ENCODE measurements around the gene PHLPP1.

Gene PHLPP1

DNA sequence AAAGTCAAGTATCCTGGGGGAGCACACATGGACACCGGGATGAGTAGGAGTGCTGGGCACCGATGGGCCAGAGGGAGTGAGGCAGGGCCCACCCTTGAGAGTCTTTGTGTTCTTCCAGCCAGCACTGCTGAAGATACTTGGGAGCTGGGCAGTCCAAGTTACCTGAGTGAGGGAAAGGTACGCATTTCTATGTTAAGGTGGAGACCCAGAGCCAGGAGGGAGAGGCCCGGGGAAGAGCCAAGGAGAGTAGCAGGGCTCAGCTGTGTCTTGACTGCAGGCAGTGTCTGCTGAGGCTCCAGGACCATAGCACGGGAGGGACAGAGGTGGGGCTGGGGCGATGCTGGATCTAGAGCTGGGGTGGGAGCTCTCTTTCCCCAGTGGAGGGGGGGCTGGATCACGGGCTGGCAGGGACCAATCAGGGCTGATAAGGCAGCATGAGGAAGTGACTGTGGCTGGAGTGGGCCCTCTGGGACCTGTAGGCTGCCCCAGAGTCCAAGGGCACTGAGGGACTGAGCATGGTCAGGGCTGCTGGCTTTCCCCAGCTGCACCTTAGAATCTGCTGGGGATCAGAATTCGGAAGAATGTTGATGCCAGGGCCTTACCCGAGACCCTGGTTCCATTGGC lies 289.2 kb downstream of the PHLPP1 start:
- H3K4me1 ChIP-seq (ENCODE audit: low read depth, poor library complexity, severe bottlenecking): no peaks in the 10 kb centered on the region
- no peak overlapping the region for H3K4me3 ChIP-seq (IDR thresholded peaks at IDR 0.05; ENCODE audit: insufficient read depth, low read depth, low read length)
- no peaks in the 10 kb centered on the region for H3K27me3 ChIP-seq (ENCODE audit: insufficient read depth, low read depth)
- H3K4me2 ChIP-seq: no peak overlapping the region
- H3K36me3 ChIP-seq (ENCODE audit: insufficient read depth): no peaks in the 10 kb centered on the region
- H3K27ac ChIP-seq: no peak overlapping the region
- TF ChIP-seq, protein P1, sequence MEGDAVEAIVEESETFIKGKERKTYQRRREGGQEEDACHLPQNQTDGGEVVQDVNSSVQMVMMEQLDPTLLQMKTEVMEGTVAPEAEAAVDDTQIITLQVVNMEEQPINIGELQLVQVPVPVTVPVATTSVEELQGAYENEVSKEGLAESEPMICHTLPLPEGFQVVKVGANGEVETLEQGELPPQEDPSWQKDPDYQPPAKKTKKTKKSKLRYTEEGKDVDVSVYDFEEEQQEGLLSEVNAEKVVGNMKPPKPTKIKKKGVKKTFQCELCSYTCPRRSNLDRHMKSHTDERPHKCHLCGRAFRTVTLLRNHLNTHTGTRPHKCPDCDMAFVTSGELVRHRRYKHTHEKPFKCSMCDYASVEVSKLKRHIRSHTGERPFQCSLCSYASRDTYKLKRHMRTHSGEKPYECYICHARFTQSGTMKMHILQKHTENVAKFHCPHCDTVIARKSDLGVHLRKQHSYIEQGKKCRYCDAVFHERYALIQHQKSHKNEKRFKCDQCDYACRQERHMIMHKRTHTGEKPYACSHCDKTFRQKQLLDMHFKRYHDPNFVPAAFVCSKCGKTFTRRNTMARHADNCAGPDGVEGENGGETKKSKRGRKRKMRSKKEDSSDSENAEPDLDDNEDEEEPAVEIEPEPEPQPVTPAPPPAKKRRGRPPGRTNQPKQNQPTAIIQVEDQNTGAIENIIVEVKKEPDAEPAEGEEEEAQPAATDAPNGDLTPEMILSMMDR (conservative IDR thresholded peaks at IDR 0.05; ENCODE audit: low read depth, low read length): no peak
- H4K20me1 ChIP-seq (ENCODE audit: insufficient read depth): no peaks in the 10 kb centered on the region
- no peak overlapping the region for H3K9ac ChIP-seq
- H3K79me2 ChIP-seq (ENCODE audit: insufficient read depth, low read depth): no peaks in the 10 kb centered on the region
- no peak overlapping the region for H2AFZ ChIP-seq (ENCODE audit: low read depth)

DNA sequence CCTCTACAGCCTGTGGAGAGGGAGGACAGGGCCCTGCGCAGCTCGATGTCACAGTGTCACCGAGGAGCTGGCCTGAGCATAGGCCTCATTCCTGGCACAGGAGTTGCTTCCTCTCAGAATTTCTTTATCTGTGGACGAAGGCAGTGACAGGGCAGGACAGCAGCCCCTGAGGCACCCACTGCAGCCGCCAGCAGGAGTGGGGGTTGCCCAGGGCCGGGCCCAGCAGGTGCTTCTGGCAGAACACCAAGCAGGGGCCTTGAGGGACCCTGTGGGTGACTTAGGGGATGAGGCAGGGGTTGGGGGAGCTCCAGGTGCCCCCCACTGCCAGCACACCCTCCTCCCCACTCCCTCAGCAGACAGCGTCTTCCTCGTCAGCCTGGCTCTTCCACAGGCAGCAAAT lies 290.0 kb downstream of the PHLPP1 start:
- Histone ChIP-seq H3K79me2 (ENCODE audit: insufficient read depth, low read depth) (no peaks in the 10 kb centered on the region), H3K4me2 (no peak overlapping the region), H3K36me3 (ENCODE audit: insufficient read depth) (no peaks in the 10 kb centered on the region), H2AFZ (ENCODE audit: low read depth) (no peak overlapping the region), H4K20me1 (ENCODE audit: insufficient read depth) (no peaks in the 10 kb centered on the region), H3K27ac (no peak overlapping the region), H3K27me3 (ENCODE audit: insufficient read depth, low read depth) (no peaks in the 10 kb centered on the region), H3K4me3 (IDR thresholded peaks at IDR 0.05; ENCODE audit: insufficient read depth, low read depth, low read length) (no peak overlapping the region), H3K9ac (no peak overlapping the region), H3K4me1 (ENCODE audit: low read depth, poor library complexity, severe bottlenecking) (no peaks in the 10 kb centered on the region)
- TF ChIP-seq, protein P1 (conservative IDR thresholded peaks at IDR 0.05; ENCODE audit: low read depth, low read length): no peak

GRCh38 chr18:63007231-63007630 lies 291.9 kb downstream of the PHLPP1 start:
- Histone ChIP-seq H3K4me1 (ENCODE audit: low read depth, poor library complexity, severe bottlenecking) (no peaks in the 10 kb centered on the region), H3K4me2 (no peak overlapping the region), H3K79me2 (ENCODE audit: insufficient read depth, low read depth) (no peaks in the 10 kb centered on the region), H3K9ac (no peak overlapping the region), H2AFZ (ENCODE audit: low read depth) (no peak overlapping the region), H3K27me3 (ENCODE audit: insufficient read depth, low read depth) (no peaks in the 10 kb centered on the region), H3K4me3 (IDR thresholded peaks at IDR 0.05; ENCODE audit: insufficient read depth, low read depth, low read length) (no peak overlapping the region), H4K20me1 (ENCODE audit: insufficient read depth) (no peaks in the 10 kb centered on the region), H3K36me3 (ENCODE audit: insufficient read depth) (no peaks in the 10 kb centered on the region), H3K27ac (no peak overlapping the region)
- TF ChIP-seq, protein P1 (conservative IDR thresholded peaks at IDR 0.05; ENCODE audit: low read depth, low read length): no peak

DNA sequence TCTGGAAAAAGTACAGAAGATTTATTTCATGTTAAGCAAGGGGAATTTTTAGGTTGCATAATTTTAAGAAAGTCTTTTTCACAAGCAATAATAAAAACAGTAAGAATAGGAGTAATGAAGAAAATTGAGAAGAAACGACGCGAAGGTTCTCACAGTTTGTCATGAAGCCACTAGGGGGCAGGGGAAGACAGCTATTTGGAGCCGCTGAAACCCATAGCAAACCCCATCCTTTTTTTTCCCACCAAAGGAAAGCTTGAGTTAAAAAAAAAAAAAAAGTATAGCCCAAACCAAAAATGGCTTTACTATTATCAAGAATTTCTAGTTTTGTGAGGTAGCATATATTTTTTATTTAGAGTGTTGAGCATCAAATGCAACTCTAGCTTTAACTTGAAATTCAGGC lies 300.9 kb downstream of the PHLPP1 start:
- H3K4me2 ChIP-seq: no peak overlapping the region
- H3K27me3 ChIP-seq (ENCODE audit: insufficient read depth, low read depth): no peaks in the 10 kb centered on the region
- H3K4me3 ChIP-seq (IDR thresholded peaks at IDR 0.05; ENCODE audit: insufficient read depth, low read depth, low read length): no peak overlapping the region
- no peak overlapping the region for H2AFZ ChIP-seq (ENCODE audit: low read depth)
- TF ChIP-seq, protein P1 (conservative IDR thresholded peaks at IDR 0.05; ENCODE audit: low read depth, low read length): peak; percentile 97
- H3K4me1 ChIP-seq (ENCODE audit: low read depth, poor library complexity, severe bottlenecking): peaks cover 4% of the 10 kb centered on the region
- no peak overlapping the region for H3K9ac ChIP-seq
- H4K20me1 ChIP-seq (ENCODE audit: insufficient read depth): no peaks in the 10 kb centered on the region
- no peak overlapping the region for H3K27ac ChIP-seq
- no peaks in the 10 kb centered on the region for H3K79me2 ChIP-seq (ENCODE audit: insufficient read depth, low read depth)
- no peaks in the 10 kb centered on the region for H3K36me3 ChIP-seq (ENCODE audit: insufficient read depth)

Measured in KMS-11 (cell line).